Measurements from ENCODE around the gene SHC4. TPM values are rescaled to one million over a fixed set of nuclear protein-coding genes. Genes with fewer than 3 reads are reported as not detected.

SHC4 gene
- total and polyA plus RNA-seq, 2 of the 8 experiments (the other 6 are each of a cell fraction or from before 2014, with no cell fraction given) = 0.15 to 0.30 TPM

DNA sequence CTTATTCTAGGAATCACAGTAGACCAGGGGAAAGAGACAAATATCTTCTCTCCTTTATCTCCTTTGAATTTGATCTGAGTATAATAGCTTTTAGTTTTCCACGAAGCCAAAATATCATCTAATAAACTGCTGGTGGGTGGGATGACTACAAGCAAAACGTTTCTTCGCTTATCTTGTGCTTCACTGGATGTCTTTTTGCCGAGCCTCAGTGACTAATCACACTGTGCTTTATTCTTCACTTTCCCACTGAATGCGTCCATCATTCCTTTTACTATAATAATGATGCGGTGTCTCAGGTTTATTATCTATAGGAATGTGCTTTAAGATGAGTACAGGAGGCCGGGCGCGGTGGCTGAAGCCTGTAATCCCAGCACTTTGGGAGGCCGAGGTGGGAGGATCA lies 185.4 kb downstream of the SHC4 start:
- Histone ChIP-seq H3K79me2 (ENCODE audit: control insufficient read depth in 1 of 2, insufficient read depth in 2 of 2, low read length in 2 of 2) (no peaks in the 10 kb centered on the region), H3K14ac (ENCODE audit: insufficient read length) (no peak overlapping the region), H3K4me1 (replicated peaks in 1 of 4; ENCODE audit: control insufficient read depth in 3 of 4, insufficient read depth in 4 of 4, low read length in 3 of 4) (no peaks in the 10 kb centered on the region), H3K4me3 (ENCODE audit: extremely low read depth in 1 of 4, insufficient read depth in 2 of 4, low read depth in 3 of 4, low read length in 4 of 4) (no peak overlapping the region), H3K9ac (replicated peaks in 1 of 4; ENCODE audit: extremely low read depth in 1 of 4, low read depth in 3 of 4, low read length in 3 of 4) (no peak overlapping the region), H2BK120ac (replicated peaks; ENCODE audit: low read depth, low read length) (no peak overlapping the region), H3K23me2 (ENCODE audit: low read depth, low read length) (no peaks in the 10 kb centered on the region; the same call in 1 of the 2 replicates), H4K5ac (ENCODE audit: insufficient read length, low read depth, low read length) (no peak overlapping the region), H3K23ac (ENCODE audit: insufficient read length) (no peak overlapping the region), H4K91ac (replicated peaks; ENCODE audit: insufficient read length, low read length) (no peak overlapping the region), H2AK5ac (ENCODE audit: low read depth, low read length) (no peak overlapping the region), H2BK15ac (ENCODE audit: low read length) (no peak overlapping the region), H2BK20ac (ENCODE audit: low read length) (no peak overlapping the region), H3K18ac (ENCODE audit: extremely low read depth, low read length) (no peak overlapping the region), H3K9me3 (ENCODE audit: insufficient read depth in 2 of 2, low read depth in 1 of 2, low read length in 1 of 2) (no peaks in the 10 kb centered on the region), H3K36me3 (ENCODE audit: control insufficient read depth in 2 of 4, insufficient read depth in 4 of 4, low read length in 3 of 4) (peaks cover 0 to 29% (median 15%) of the 10 kb centered on the region in 4 experiments; a peak in 6 of 8 replicates), H2AFZ (ENCODE audit: low read length) (no peak overlapping the region), H3K4ac (replicated peaks; ENCODE audit: insufficient read length, low read depth, low read length) (no peak overlapping the region), H3K4me2 (ENCODE audit: insufficient read depth in 1 of 2, low read depth in 2 of 2, low read length in 2 of 2) (no peak overlapping the region), H3K27me3 (replicated peaks in 1 of 4; ENCODE audit: control insufficient read depth in 3 of 4, extremely low read depth in 1 of 4, insufficient read depth in 3 of 4, low read length in 3 of 4) (no peaks in the 10 kb centered on the region), H3K79me1 (ENCODE audit: low read depth, low read length) (no peaks in the 10 kb centered on the region), H3K27ac (ENCODE audit: low read depth, low read length) (no peak overlapping the region), H2BK12ac (ENCODE audit: low read depth, low read length) (no peak overlapping the region), H2BK5ac (ENCODE audit: low read depth, low read length) (no peak overlapping the region), H4K8ac (ENCODE audit: extremely low read depth, insufficient read depth, low read length) (no peak overlapping the region), H3K56ac (replicated peaks; ENCODE audit: insufficient read length, low read depth, low read length) (no peak overlapping the region), H4K20me1 (replicated peaks in 1 of 2; ENCODE audit: control insufficient read depth in 1 of 2, insufficient read depth in 2 of 2, low read length in 2 of 2) (peaks cover 0 to 2% of the 10 kb centered on the region in 2 experiments)
- 93% methylated on average over 10 of the region's 10 CpGs; no CpG with 5 or more reads in 1 of the 2 experiments for WGBS, 2 experiments (ENCODE audit: extremely low coverage in 1 of 2, insufficient coverage in 1 of 2, insufficient read length in 1 of 2, insufficient replicate concordance in 2 of 2, low coverage in 1 of 2, low lambda C conversion rate in 2 of 2, missing lambda C conversion rate in 1 of 2)
- FAIRE-seq (no peak), DNase-seq (ENCODE audit: low read depth in 1 of 2, low spot score in 2 of 2) (no peak)
- POLR2A ChIA-PET (ENCODE audit: partially characterized antibody) = no interaction called here
- CTCF ChIA-PET (ENCODE audit: partially characterized antibody) = interaction anchor here (1.3 to 1.4 kb wide), 2 partner anchors 12 to 271 kb away, joined by 3 read pairs; no protein-coding TSS in a partner anchor
- TF ChIP-seq YY1 (IDR thresholded peaks at IDR 0.05; ENCODE audit: low read depth, low read length) (no peak), KDM1A (IDR thresholded peaks at IDR 0.05; ENCODE audit: borderline replicate concordance, low read length) (no peak), CBX8 (IDR thresholded peaks at IDR 0.05; ENCODE audit: borderline replicate concordance, low read depth, low read length) (no peak), POLR2A (IDR thresholded peaks at IDR 0.05; ENCODE audit: control extremely low read depth in 1 of 2, low read depth in 2 of 2, low read length in 2 of 2) (no peak), POU5F1 (IDR thresholded peaks at IDR 0.05; ENCODE audit: low read depth, low read length) (no peak), SP2 (IDR thresholded peaks at IDR 0.05; ENCODE audit: low read length) (no peak), CREB1 (IDR thresholded peaks at IDR 0.05) (no peak), SIN3A (conservative IDR thresholded peaks at IDR 0.05 in 1 of 2, IDR thresholded peaks at IDR 0.05 in 1 of 2; ENCODE audit: low read depth in 1 of 2, low read length in 2 of 2) (no peak), TAF7 (optimal IDR thresholded peaks at IDR 0.05; ENCODE audit: borderline replicate concordance, low read depth, low read length) (no peak), JUND (IDR thresholded peaks at IDR 0.05; ENCODE audit: low read length) (no peak)
- TF ChIP-seq, protein P1, sequence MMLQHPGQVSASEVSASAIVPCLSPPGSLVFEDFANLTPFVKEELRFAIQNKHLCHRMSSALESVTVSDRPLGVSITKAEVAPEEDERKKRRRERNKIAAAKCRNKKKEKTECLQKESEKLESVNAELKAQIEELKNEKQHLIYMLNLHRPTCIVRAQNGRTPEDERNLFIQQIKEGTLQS (IDR thresholded peaks at IDR 0.05; ENCODE audit: insufficient read depth, low read depth, low read length) = no peak
